Lower leg skin (tissue), 4 donors: ENCODE results near the gene ODF4. TPM values are rescaled to one million over a fixed set of nuclear protein-coding genes. Genes with fewer than 3 reads are reported as not detected.

Source experiments
- DNase-seq, 2 donors: peaks; one replicate each; pipeline ENCODE4 v3.0.0-alpha.2; 2019; ENCODE audit warnings: low spot score in 2 of 2
- H3K4me3 ChIP-seq: fragments of 200-600 bp; sonication (generic); 2 replicates; pipeline ENCODE4 v1.5.1; 2017; ENCODE audit warnings: mild to moderate bottlenecking, low read depth; ENCODE audit not compliant: poor library complexity, severe bottlenecking
- CTCF ChIP-seq, 3 donors: fragments of 450-650 bp; IDR thresholded peaks; one replicate each; pipeline ENCODE4 v1.5.1; 2016; ENCODE audit warnings: antibody characterized with exemption in 3 of 3, mild to moderate bottlenecking in 3 of 3, moderate library complexity in 2 of 3
- POLR2A ChIP-seq, 2 donors: fragments of 450-650 bp; IDR thresholded peaks; one replicate each; pipeline ENCODE4 v1.6.1; 2016 to 2017; ENCODE audit warnings: antibody characterized with exemption in 2 of 2, mild to moderate bottlenecking in 1 of 2, moderate library complexity in 1 of 2
- WGBS, 2 donors: methylation state at CpG; one replicate each; pipeline ENCODE4 v1.1.5; 2018; 5-methylcytosine and 5-hydroxymethylcytosine counted together
- intact Hi-C: fragments of 100-400 bp; cut with DNase I; formaldehyde crosslinking; loops from one replicate; pipeline ENCODE4 v1.15.0; 2023; ENCODE audit warnings: low total_unique reads
- total RNA-seq, 4 donors: library from RNA; depleted of rRNA; stranded (reverse); fragments of >200 nt; gene quantifications; one replicate each; pipeline ENCODE4 v1.1.0, GENCODE V29; 2016

ODF4 gene
- total RNA-seq, 4 donors from 2014 or later = not detected

GRCh38 chr17:8332128-8332527 is 7.5 kb upstream of the ODF4 start:
- no peak for DNase-seq
- no peak overlapping the region for H3K4me3 ChIP-seq
- intact Hi-C loops = no loop called here
- 79 to 91% methylated on average over 2 of the region's 2 CpGs for WGBS, 2 donors
- no peak for TF ChIP-seq CTCF (IDR thresholded peaks at IDR 0.05)
- TF ChIP-seq POLR2A (IDR thresholded peaks at IDR 0.05) = no peak

- no peak overlapping the region for H3K4me3 ChIP-seq
- WGBS, 2 donors = 52 to 59% methylated on average over 5 of the region's 5 CpGs
- no peak for DNase-seq
- no peak for TF ChIP-seq POLR2A (IDR thresholded peaks at IDR 0.05)
- TF ChIP-seq CTCF (IDR thresholded peaks at IDR 0.05) = no peak
- intact Hi-C loops = no loop called here
Observed at GRCh38 chr17:8332688-8333087, 7.0 kb upstream of the ODF4 start.

GRCh38 chr17:8333281-8333680 is 6.4 kb upstream of the ODF4 start:
- intact Hi-C loops = no loop called here
- TF ChIP-seq POLR2A (IDR thresholded peaks at IDR 0.05) = no peak
- no peak for TF ChIP-seq CTCF (IDR thresholded peaks at IDR 0.05)
- 94 to 95% methylated on average over 4 of the region's 4 CpGs for WGBS, 2 donors
- no peak overlapping the region for H3K4me3 ChIP-seq
- no peak for DNase-seq

- WGBS, 2 donors = 43 to 45% methylated on average over 11 of the region's 11 CpGs
- intact Hi-C loops = no loop called here
- peak overlapping the region; percentile 9 for H3K4me3 ChIP-seq
- TF ChIP-seq POLR2A (IDR thresholded peaks at IDR 0.05) (no peak), CTCF (IDR thresholded peaks at IDR 0.05) (no peak)
- DNase-seq = no peak
Observed at GRCh38 chr17:8337802-8338752, 1.6 kb upstream of the ODF4 start.

GRCh38 chr17:8338753-8339140 is 893 bp upstream of the ODF4 start:
- TF ChIP-seq POLR2A (IDR thresholded peaks at IDR 0.05) (no peak), CTCF (IDR thresholded peaks at IDR 0.05) (no peak)
- H3K4me3 ChIP-seq = peak overlapping the region; percentile 9
- WGBS, 2 donors = 78 to 87% methylated on average over 5 of the region's 5 CpGs
- no peak for DNase-seq
- intact Hi-C loops = no loop called here
